GM18502 (cell line): ENCODE results near the gene CHRM4.

Source experiments
- ATAC-seq: cut with Tn5 transposase; IDR thresholded peaks from one replicate; pipeline ENCODE4 v1.9.1; 2021; ENCODE audit warnings: mild to moderate bottlenecking; ENCODE audit not compliant: unreplicated experiment, poor library complexity

CHRM4 gene

DNA sequence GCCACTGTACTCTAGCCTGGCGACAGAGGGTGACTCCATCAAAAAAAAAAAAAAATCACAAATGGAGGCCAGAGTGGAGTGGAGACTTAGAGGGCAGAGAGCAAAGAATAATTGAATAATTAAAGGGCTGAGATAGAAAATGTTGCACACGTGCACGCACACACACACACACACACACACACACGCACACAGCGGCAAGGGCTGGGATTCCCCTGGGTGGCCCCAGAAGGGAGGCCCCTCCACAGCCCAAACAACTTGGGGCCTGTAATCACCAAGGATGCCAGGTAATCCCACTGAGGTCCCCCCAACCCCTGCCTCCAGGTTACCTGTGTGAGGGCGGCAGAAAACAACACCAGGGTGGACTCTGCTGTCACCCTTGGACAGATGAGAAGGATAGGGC, 56.3 kb downstream of the CHRM4 start:
- ATAC-seq: no peak

DNA sequence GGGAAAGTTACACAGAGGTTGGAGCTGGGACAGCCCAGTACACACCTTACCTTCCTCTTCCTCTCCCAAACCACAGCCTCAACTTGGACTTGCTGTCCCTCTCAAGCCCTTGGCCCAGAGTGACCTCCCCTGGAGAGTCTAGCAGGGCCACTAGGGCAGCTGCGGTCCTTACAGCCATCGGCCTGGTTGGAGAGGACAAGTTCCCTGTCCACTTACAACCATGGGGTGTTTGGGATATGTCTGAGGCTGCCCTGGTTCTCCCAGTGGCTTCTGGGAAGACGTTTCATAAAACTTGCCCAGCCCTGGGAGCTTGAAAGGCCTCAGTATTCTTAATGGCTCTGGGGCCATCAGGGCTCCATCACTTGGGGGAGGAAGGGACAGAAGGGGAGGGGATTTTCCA, 57.4 kb downstream of the CHRM4 start:
- no peak for ATAC-seq
